SU-DHL-6 (cell line): ENCODE data around the gene ATP9B.

Experiments
- H2AFZ ChIP-seq: fragments of 200-600 bp; sonication (generic); 2 replicates; pipeline ENCODE4 v1.6.1; 2014; ENCODE audit warnings: low read depth, mild to moderate bottlenecking, moderate library complexity, mixed read lengths, antibody characterized with exemption, low read length; ENCODE audit not compliant: severe bottlenecking
- H3F3A ChIP-seq: fragments of 200-600 bp; shearing (Covaris generic); 2 replicates; pipeline ENCODE4 v1.6.0; 2016; ENCODE audit warnings: antibody characterized with exemption, mild to moderate bottlenecking; ENCODE audit not compliant: insufficient read depth
- H3K27ac ChIP-seq: fragments of 200-600 bp; sonication (generic); 2 replicates; pipeline ENCODE4 v1.5.1; 2016; ENCODE audit warnings: low read depth, mild to moderate bottlenecking, low read length, moderate library complexity, mixed read lengths
- H3K27me3 ChIP-seq: fragments of 200-600 bp; sonication (generic), shearing (Covaris generic); 2 replicates; pipeline ENCODE4 v1.6.0; 2014; ENCODE audit warnings: mild to moderate bottlenecking, low read length
- H3K36me3 ChIP-seq: fragments of 200-600 bp; sonication (generic); 2 replicates; pipeline ENCODE4 v1.6.1; 2014; ENCODE audit warnings: mild to moderate bottlenecking, low read length, mixed read lengths
- H3K4me2 ChIP-seq: fragments of 300-600, 200-600 bp; shearing (Covaris generic), sonication (generic); 2 replicates; pipeline ENCODE4 v1.6.0; 2014; ENCODE audit warnings: low read length, low read depth, mild to moderate bottlenecking; ENCODE audit not compliant: poor library complexity, severe bottlenecking
- H3K4me3 ChIP-seq: fragments of 200-600 bp; sonication (generic); 2 replicates; pipeline ENCODE4 v1.5.1; 2014; ENCODE audit warnings: antibody characterized with exemption, low read length, mild to moderate bottlenecking, mixed read lengths; ENCODE audit not compliant: insufficient read depth, poor library complexity, severe bottlenecking
- H3K79me2 ChIP-seq: fragments of 200-600 bp; sonication (generic); 2 replicates; pipeline ENCODE4 v1.6.1; 2014; ENCODE audit warnings: mild to moderate bottlenecking, low read length, moderate library complexity; ENCODE audit not compliant: insufficient read depth
- H3K9ac ChIP-seq: fragments of 200-600 bp; sonication (generic); 2 replicates; pipeline ENCODE4 v1.7.0; 2014; ENCODE audit warnings: mild to moderate bottlenecking, low read length
- H3K9me2 ChIP-seq: fragments of 200-600 bp; sonication (generic); replicated peaks from 2 replicates; pipeline ENCODE4 v1.6.1; 2014; ENCODE audit warnings: low read length; ENCODE audit not compliant: insufficient read depth
- H3K9me3 ChIP-seq: fragments of 200-600 bp; sonication (generic); 2 replicates; pipeline ENCODE4 v1.6.1; 2014; ENCODE audit warnings: low read length, mixed read lengths; ENCODE audit not compliant: insufficient read depth
- H4K20me1 ChIP-seq: fragments of 200-600 bp; sonication (generic); 2 replicates; pipeline ENCODE4 v1.6.1; 2014; ENCODE audit warnings: low read depth, mild to moderate bottlenecking, antibody characterized with exemption, low read length, moderate library complexity, mixed read lengths
- EZH2phosphoT487 ChIP-seq: fragments of 200-600 bp; sonication (generic), shearing (Covaris generic); conservative IDR thresholded peaks from 2 replicates; pipeline ENCODE4 v1.6.1; 2018; ENCODE audit warnings: mild to moderate bottlenecking, antibody characterized with exemption, low read length, moderate library complexity, mixed read lengths
- TF ChIP-seq, protein P1 (sequence below): fragments of 200-600 bp; sonication (generic); IDR thresholded peaks from one replicate; pipeline ENCODE4 v1.5.1; 2017; ENCODE audit warnings: antibody characterized with exemption, mild to moderate bottlenecking, low read length, moderate library complexity; ENCODE audit not compliant: insufficient read depth, poor library complexity, severe bottlenecking

Gene ATP9B

DNA sequence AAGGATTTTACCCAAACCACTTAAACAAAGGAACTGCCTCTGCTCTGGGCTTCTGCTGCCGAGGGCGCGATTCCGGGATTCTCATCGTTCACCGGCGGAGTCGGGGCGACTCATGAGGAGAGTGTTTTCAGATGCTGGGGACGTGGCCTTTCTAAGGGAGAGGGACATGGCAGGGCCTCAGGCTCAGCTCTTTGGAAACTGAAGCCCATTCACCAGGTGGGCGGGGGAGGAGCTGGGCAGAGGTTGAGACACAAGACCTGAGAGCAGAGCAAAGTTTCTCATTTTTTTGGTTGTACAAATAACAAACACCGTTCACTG, 356.3 kb downstream of the ATP9B start:
- TF ChIP-seq, protein P1, sequence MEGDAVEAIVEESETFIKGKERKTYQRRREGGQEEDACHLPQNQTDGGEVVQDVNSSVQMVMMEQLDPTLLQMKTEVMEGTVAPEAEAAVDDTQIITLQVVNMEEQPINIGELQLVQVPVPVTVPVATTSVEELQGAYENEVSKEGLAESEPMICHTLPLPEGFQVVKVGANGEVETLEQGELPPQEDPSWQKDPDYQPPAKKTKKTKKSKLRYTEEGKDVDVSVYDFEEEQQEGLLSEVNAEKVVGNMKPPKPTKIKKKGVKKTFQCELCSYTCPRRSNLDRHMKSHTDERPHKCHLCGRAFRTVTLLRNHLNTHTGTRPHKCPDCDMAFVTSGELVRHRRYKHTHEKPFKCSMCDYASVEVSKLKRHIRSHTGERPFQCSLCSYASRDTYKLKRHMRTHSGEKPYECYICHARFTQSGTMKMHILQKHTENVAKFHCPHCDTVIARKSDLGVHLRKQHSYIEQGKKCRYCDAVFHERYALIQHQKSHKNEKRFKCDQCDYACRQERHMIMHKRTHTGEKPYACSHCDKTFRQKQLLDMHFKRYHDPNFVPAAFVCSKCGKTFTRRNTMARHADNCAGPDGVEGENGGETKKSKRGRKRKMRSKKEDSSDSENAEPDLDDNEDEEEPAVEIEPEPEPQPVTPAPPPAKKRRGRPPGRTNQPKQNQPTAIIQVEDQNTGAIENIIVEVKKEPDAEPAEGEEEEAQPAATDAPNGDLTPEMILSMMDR = no peak
- no peak for TF ChIP-seq EZH2phosphoT487
- Histone ChIP-seq H3K9ac (no peak overlapping the region), H4K20me1 (no peaks in the 10 kb centered on the region; the same call in 1 of the 2 replicates), H3K79me2 (no peaks in the 10 kb centered on the region; the same call in 1 of the 2 replicates), H3K4me2 (no peak overlapping the region), H3K36me3 (no peaks in the 10 kb centered on the region), H3K4me3 (no peak overlapping the region), H3F3A (no peaks in the 10 kb centered on the region), H3K27me3 (no peaks in the 10 kb centered on the region), H3K9me3 (no peaks in the 10 kb centered on the region), H2AFZ (no peak overlapping the region), H3K27ac (no peak overlapping the region), H3K9me2 (no peaks in the 10 kb centered on the region)

DNA sequence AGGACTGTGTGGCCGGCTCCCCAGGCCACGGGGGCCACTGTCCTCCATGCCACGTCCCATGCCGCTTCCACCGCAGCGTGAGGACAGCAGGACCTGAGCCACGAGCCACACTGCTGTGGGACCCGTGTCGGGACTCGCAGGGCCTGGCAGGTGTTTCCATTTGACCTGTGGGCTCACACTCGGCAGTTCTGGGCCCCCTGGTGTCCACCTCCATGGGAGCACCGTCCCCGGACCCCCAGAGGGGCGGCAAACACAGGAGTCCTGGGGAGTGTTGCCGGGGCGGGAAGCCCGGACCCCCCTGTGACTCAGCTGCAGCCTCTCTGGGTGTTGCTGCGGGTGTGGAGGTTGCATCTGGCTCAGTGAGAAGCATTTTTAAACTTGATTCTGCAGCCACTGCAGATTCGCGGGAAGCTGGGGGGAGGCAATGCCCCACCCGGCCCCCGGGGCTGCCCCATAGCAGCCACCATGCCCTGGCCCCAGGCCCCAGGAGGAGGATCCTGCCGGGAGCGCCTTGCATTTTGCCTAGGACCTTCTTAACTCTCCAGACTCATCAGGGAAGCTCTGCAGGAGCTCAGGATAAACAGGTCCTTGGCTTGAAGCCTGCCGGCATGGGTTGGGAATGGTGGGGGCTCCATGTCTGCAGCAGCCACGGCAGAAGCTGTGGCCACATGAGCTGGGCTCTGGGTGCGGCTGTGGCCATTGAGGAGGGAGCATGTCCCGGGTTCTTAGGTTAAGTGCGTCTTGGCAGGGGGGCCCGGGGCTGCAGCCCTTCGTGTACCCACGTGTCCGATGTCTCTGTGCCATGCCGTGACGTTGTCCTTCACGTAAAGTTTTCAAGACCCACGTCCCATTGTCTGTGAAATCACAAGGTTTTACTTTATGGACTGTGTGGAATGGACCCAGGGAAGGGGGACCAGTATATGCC, 357.4 kb downstream of the ATP9B start:
- H3F3A ChIP-seq = no peaks in the 10 kb centered on the region
- TF ChIP-seq, protein P1 = no peak
- no peak for TF ChIP-seq EZH2phosphoT487
- H3K79me2 ChIP-seq = no peaks in the 10 kb centered on the region; the same call in 1 of the 2 replicates

DNA sequence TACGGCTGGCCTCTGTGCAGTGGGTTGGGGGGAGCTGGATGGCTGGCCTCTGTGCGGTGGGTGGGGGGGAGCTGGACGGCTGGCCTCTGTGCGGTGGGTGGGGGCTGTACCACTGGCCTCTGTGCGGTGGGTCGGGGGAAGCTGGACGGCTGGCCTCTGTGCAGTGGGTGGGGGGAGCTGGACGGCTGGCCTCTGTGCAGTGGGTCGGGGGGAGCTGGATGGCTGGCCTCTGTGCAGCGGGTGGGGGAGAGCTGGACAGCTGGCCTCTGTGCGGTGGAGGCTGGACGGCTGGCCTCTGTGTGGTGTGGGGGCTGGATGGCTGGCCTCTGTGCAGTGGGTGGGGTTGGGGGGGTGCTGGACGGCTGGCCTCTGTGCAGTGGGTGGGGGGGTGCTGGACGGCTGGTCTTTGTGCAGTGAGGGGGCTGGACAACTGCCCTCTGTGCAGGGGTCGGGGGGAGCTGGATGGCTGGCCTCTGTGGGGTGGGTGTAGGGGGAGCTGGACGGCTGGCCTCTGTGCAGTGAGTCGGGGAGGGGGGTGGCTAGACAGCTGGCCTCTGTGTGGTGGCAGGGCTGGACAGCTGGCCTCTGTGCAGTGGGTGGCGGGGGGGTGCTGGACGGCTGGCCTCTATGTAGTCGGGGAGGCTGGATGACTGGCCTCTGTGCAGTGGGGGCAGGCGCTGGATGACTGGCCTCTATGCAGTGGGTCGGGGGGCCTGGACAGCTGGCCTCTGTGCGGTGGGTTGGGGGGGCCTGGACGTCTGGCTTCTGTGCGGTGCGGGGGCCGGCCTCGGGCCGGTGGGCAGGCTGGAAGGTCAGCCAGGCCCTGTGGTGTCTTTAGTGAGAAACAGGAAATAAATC, 358.4 kb downstream of the ATP9B start:
- H3K4me3 ChIP-seq = no peak overlapping the region
- H3K9me2 ChIP-seq = no peaks in the 10 kb centered on the region
- no peaks in the 10 kb centered on the region for H3K27me3 ChIP-seq

More for the DNA sequence above, 357.4 kb downstream of the ATP9B start:
- H3K9me3 ChIP-seq = no peaks in the 10 kb centered on the region
- no peak overlapping the region for H3K4me2 ChIP-seq
- H3K9ac ChIP-seq = no peak overlapping the region
- H3K27ac ChIP-seq = no peak overlapping the region
- no peaks in the 10 kb centered on the region for H3K27me3 ChIP-seq
- H4K20me1 ChIP-seq = no peaks in the 10 kb centered on the region; the same call in 1 of the 2 replicates
- no peaks in the 10 kb centered on the region for H3K36me3 ChIP-seq
- no peak overlapping the region for H2AFZ ChIP-seq
- H3K9me2 ChIP-seq = no peaks in the 10 kb centered on the region
- H3K4me3 ChIP-seq = no peak overlapping the region

More for the DNA sequence above, 358.4 kb downstream of the ATP9B start:
- no peaks in the 10 kb centered on the region for H3K36me3 ChIP-seq
- no peak for TF ChIP-seq EZH2phosphoT487
- TF ChIP-seq, protein P1 = no peak
- H3F3A ChIP-seq = no peaks in the 10 kb centered on the region
- no peak overlapping the region for H3K4me2 ChIP-seq
- no peaks in the 10 kb centered on the region for H3K9me3 ChIP-seq
- no peak overlapping the region for H2AFZ ChIP-seq
- H4K20me1 ChIP-seq = no peaks in the 10 kb centered on the region; the same call in 1 of the 2 replicates
- H3K27ac ChIP-seq = no peak overlapping the region
- H3K79me2 ChIP-seq = no peaks in the 10 kb centered on the region; the same call in 1 of the 2 replicates
- H3K9ac ChIP-seq = no peak overlapping the region
